ENCODE results near the gene C16orf46. TPM values are rescaled to one million over a fixed set of nuclear protein-coding genes. Genes with fewer than 3 reads are reported as not detected.

Gene C16orf46
- total and polyA plus RNA-seq, 2 of the 13 experiments (the other 11 are each of a cell fraction or from before 2014, with no cell fraction given), result 0.38 to 0.55 TPM

- TF ChIP-seq SRF (IDR thresholded peaks at IDR 0.05; ENCODE audit: low read depth, low read length) (no peak), REL (CRISPR knock-in tag; conservative IDR thresholded peaks at IDR 0.05) (no peak), SOX6 (IDR thresholded peaks at IDR 0.05) (no peak), SOX6 (CRISPR knock-in tag; IDR thresholded peaks at IDR 0.05) (peak; percentile 62), PCBP1 (IDR thresholded peaks at IDR 0.05; ENCODE audit: borderline replicate concordance, low read depth, low read length) (no peak), AGO2 (optimal IDR thresholded peaks at IDR 0.05; ENCODE audit: low read depth, low read length) (no peak), RCOR2 (CRISPR knock-in tag; IDR thresholded peaks at IDR 0.05) (no peak)
Observed at GRCh38 chr16:81042821-81043220, 34.2 kb downstream of the C16orf46 start (continued).

DNA sequence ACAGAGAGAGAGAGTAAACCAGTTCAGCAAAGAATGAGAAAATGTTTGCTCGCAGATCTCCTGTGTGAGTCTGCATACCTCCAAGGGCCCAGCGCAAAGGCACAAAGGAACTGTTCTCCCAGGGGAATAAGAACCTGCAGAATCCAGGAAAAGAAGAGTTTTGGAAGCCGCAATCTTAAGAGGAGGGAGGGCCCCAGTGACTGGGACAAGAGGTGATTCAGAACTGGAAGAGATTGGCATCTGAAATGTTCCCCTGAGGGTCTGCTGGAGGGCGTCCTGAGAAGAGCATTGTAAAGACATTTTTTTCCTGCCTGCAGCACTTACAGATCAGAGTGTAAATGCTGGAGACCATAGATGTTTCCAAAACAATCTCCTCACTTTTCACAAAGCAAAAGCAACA is 35.3 kb downstream of the C16orf46 start:
- in situ Hi-C loops (cut with HindIII; ENCODE audit: extremely low pct_ligation_motif_present, low pct_unique_long_range_greater_than_20kb), result loop anchor here (25.0 kb wide), 1 partner anchor 696 kb away; no protein-coding TSS in a partner anchor
- peaks cover 27% of the 10 kb centered on the region for H3K79me2 ChIP-seq (ENCODE audit: insufficient read depth, low read length)
- peaks cover 17 to 55% of the 10 kb centered on the region in 2 experiments for H3K36me3 ChIP-seq (replicated peaks in 1 of 2; ENCODE audit: control insufficient read depth in 1 of 2, insufficient read depth in 2 of 2, low read length in 2 of 2)
- H3K27me3 ChIP-seq (ENCODE audit: control insufficient read depth in 1 of 2, insufficient read depth in 2 of 2, low read length in 2 of 2), result no peaks in the 10 kb centered on the region; a peak in 1 of 5 replicates
- no peak overlapping the region for H3K9ac ChIP-seq (ENCODE audit: insufficient read depth, low read depth, low read length)
- TF ChIP-seq HNRNPUL1 (IDR thresholded peaks at IDR 0.05; ENCODE audit: low read depth, low read length), result no peak
- BruUV-seq (replicated peaks), result no TSS peak
- no peak overlapping the region for H3K27ac ChIP-seq (ENCODE audit: extremely low read length, insufficient read depth, low read length)
- H2AFZ ChIP-seq (ENCODE audit: low read length), result no peak overlapping the region
- peaks cover 33% of the 10 kb centered on the region for H3K4me1 ChIP-seq (ENCODE audit: insufficient read depth, low read length)
- ChIA-PET CTCF (ENCODE audit: low intra/inter-chr PET ratio, low total read pairs) (no interaction called here), POLR2A (no interaction called here)
- peaks cover 2% of the 10 kb centered on the region; the same call in 1 of the 2 replicates for H4K20me1 ChIP-seq (ENCODE audit: insufficient read depth, low read length)
- DNase-seq (ENCODE audit: low spot score) (no peak), FAIRE-seq (no peak), ATAC-seq (no peak)
- H3K4me3 ChIP-seq (replicated peaks in 1 of 3; ENCODE audit: insufficient read depth in 1 of 3, low read depth in 2 of 3, low read length in 3 of 3), result no peak overlapping the region
- 95% methylated on average over 4 of the region's 4 CpGs for WGBS (ENCODE audit: low lambda C conversion rate)
- H3K9me3 ChIP-seq (ENCODE audit: low read length), result no peaks in the 10 kb centered on the region
- H3K4me2 ChIP-seq (ENCODE audit: low read depth, low read length), result no peak overlapping the region
- intact Hi-C loops (cut with micrococcal nuclease; ENCODE audit: unreplicated experiment), result no loop called here

- no peak overlapping the region for H2AFZ ChIP-seq (ENCODE audit: low read length)
- H4K20me1 ChIP-seq (ENCODE audit: insufficient read depth, low read length), result peaks cover 2% of the 10 kb centered on the region; the same call in 1 of the 2 replicates
- DNase-seq (ENCODE audit: low spot score) (no peak), FAIRE-seq (no peak), ATAC-seq (no peak)
- H3K4me3 ChIP-seq (replicated peaks in 1 of 3; ENCODE audit: insufficient read depth in 1 of 3, low read depth in 2 of 3, low read length in 3 of 3), result no peak overlapping the region
- no peaks in the 10 kb centered on the region for H3K9me3 ChIP-seq (ENCODE audit: low read length)
- ChIA-PET POLR2A (no interaction called here), CTCF (ENCODE audit: low intra/inter-chr PET ratio, low total read pairs) (no interaction called here)
- in situ Hi-C loops (cut with HindIII; ENCODE audit: extremely low pct_ligation_motif_present, low pct_unique_long_range_greater_than_20kb) (loop anchor here (25.0 kb wide), 1 partner anchor 696 kb away; no protein-coding TSS in a partner anchor), intact Hi-C loops (cut with micrococcal nuclease; ENCODE audit: unreplicated experiment) (no loop called here)
- BruUV-seq (replicated peaks), result no TSS peak
- peaks cover 33% of the 10 kb centered on the region for H3K4me1 ChIP-seq (ENCODE audit: insufficient read depth, low read length)
- peaks cover 35% of the 10 kb centered on the region for H3K79me2 ChIP-seq (ENCODE audit: insufficient read depth, low read length)
- no peak overlapping the region for H3K4me2 ChIP-seq (ENCODE audit: low read depth, low read length)
- no peak overlapping the region for H3K9ac ChIP-seq (ENCODE audit: insufficient read depth, low read depth, low read length)
- H3K36me3 ChIP-seq (replicated peaks in 1 of 2; ENCODE audit: control insufficient read depth in 1 of 2, insufficient read depth in 2 of 2, low read length in 2 of 2), result peaks cover 17 to 55% of the 10 kb centered on the region in 2 experiments
- H3K27ac ChIP-seq (ENCODE audit: extremely low read length, insufficient read depth, low read length), result no peak overlapping the region
- H3K27me3 ChIP-seq (ENCODE audit: control insufficient read depth in 1 of 2, insufficient read depth in 2 of 2, low read length in 2 of 2), result no peaks in the 10 kb centered on the region; a peak in 1 of 5 replicates
- WGBS (ENCODE audit: low lambda C conversion rate), result 94% methylated on average over 5 of the region's 5 CpGs
- TF ChIP-seq JDP2 (CRISPR knock-in tag; IDR thresholded peaks at IDR 0.05; ENCODE audit: borderline replicate concordance) (no peak), ZNF468 (CRISPR knock-in tag; IDR thresholded peaks at IDR 0.05) (no peak), POGK (CRISPR knock-in tag; conservative IDR thresholded peaks at IDR 0.05) (no peak), FOSL2 (CRISPR knock-in tag; IDR thresholded peaks at IDR 0.05) (no peak)
Observed at GRCh38 chr16:81040842-81041241, 36.2 kb downstream of the C16orf46 start.

Data from HepG2 (cell line).